ENCODE measurements around the gene CCDC81.

The CCDC81 gene

GRCh38 chr11:86469491-86470388, 95.1 kb downstream of the CCDC81 start:
- no peak for DNase-seq

Data from amniotic stem cell (primary cell).